HCT116 (cell line): ENCODE measurements around the gene ZSWIM3. TPM values are rescaled to one million over a fixed set of nuclear protein-coding genes. Genes with fewer than 3 reads are reported as not detected.

Source experiments
- ATAC-seq: fragments of 200-7000 bp; cut with Tn5 transposase; 2 replicates; pipeline ENCODE4 v1.9.1; 2020; ENCODE audit warnings: mild to moderate bottlenecking, moderate library complexity
- BruUV-seq: library from RNA; stranded (reverse); fragments of 400-500 nt; replicated peaks from 2 replicates; lab custom pipeline; 2021; lab: Mats Ljungman, UMichigan
- CTCF ChIA-PET: fragments of 300-600 bp; sonication (Branson Sonifier 250); formaldehyde crosslinking; loops from one replicate; lab custom pipeline; 2021; ENCODE audit warnings: antibody characterized with exemption; lab: Charles Lee
- POLR2A ChIA-PET: fragments of 300-600, 350-600 bp; sonication (Branson Sonifier 250); formaldehyde crosslinking; loops from one replicate; lab custom pipeline; 2021; ENCODE audit warnings: antibody characterized with exemption; lab: Charles Lee
- RAD21 ChIA-PET, 2 experiments: fragments of 300-600 bp; sonication (Branson Sonifier 250); formaldehyde crosslinking; loops; one replicate each; lab custom pipeline; 2023; ENCODE audit warnings: low total read pairs in 2 of 2; ENCODE audit not compliant: uncharacterized antibody in 2 of 2, unreplicated experiment in 2 of 2, low non-redundant PET in 1 of 2; lab: Charles Lee
- DNase-seq: peaks from one replicate; pipeline ENCODE4 v3.0.0-alpha.2; 2010; ENCODE audit warnings: low read depth, low spot score
- H2AFZ ChIP-seq: fragments of 200-600 bp; shearing (Covaris generic), sonication (generic); 2 replicates; pipeline ENCODE4 v1.6.1; 2017; ENCODE audit warnings: low read depth, mixed run types, mixed read lengths, antibody characterized with exemption, low read length; ENCODE audit not compliant: poor library complexity, severe bottlenecking
- H3K27ac ChIP-seq: 2 replicates; pipeline ENCODE4 v1.5.1; 2012; ENCODE audit warnings: low read depth, low read length
- H3K27me3 ChIP-seq: fragments of 200-600 bp; sonication (generic); 2 replicates; pipeline ENCODE4 v1.6.1; 2016; ENCODE audit warnings: mixed run types, low read length, mixed read lengths; ENCODE audit not compliant: insufficient read depth
- H3K36me3 ChIP-seq, 2 experiments: fragments of 200-500 bp in 1 of 2; fragments of 200-600 bp in 1 of 2; sonication (Bioruptor generic) in 1 of 2; sonication (generic) in 1 of 2; 2 replicates each; pipeline versions ENCODE4 v1.5.1 to v1.6.1; 2014 to 2016; ENCODE audit warnings: low read length in 2 of 2, inconsistent platforms in 1 of 2, mixed read lengths in 1 of 2, mixed run types in 1 of 2; ENCODE audit not compliant: insufficient read depth in 2 of 2, control insufficient read depth in 1 of 2
- H3K4me1 ChIP-seq, 2 experiments: fragments of 200-600 bp in 1 of 2; sonication (generic) in 1 of 2; 2 replicates each; pipeline versions ENCODE4 v1.5.1 to v1.6.1; 2012 to 2017; ENCODE audit warnings: low read length in 2 of 2, inconsistent platforms in 1 of 2, mild to moderate bottlenecking in 1 of 2, mixed read lengths in 1 of 2, mixed run types in 1 of 2, moderate library complexity in 1 of 2; ENCODE audit not compliant: insufficient read depth in 2 of 2, control insufficient read depth in 1 of 2
- H3K4me2 ChIP-seq: fragments of 200-600 bp; sonication (generic); 2 replicates; pipeline ENCODE4 v1.6.1; 2017; ENCODE audit warnings: mixed run types, low read length, mixed read lengths
- H3K4me3 ChIP-seq, 2 experiments: fragments of 200-600 bp in 1 of 2; sonication (generic) in 1 of 2; replicated peaks in 1 of 2; 2 replicates each; pipeline ENCODE4 v1.5.1; 2011 to 2016; ENCODE audit warnings: low read length in 2 of 2, control low read depth in 1 of 2, low read depth in 1 of 2, mild to moderate bottlenecking in 1 of 2, mixed read lengths in 1 of 2, mixed run types in 1 of 2
- H3K79me2 ChIP-seq: fragments of 200-600 bp; sonication (generic); 2 replicates; pipeline ENCODE4 v1.6.1; 2017; ENCODE audit warnings: mild to moderate bottlenecking, mixed run types, low read length, moderate library complexity, mixed read lengths; ENCODE audit not compliant: insufficient read depth
- H3K9ac ChIP-seq: fragments of 200-600 bp; sonication (generic); 2 replicates; pipeline ENCODE4 v1.6.1; 2016; ENCODE audit warnings: low read length, mixed read lengths
- H3K9me2 ChIP-seq: fragments of 200-600 bp; sonication (generic), shearing (Covaris generic); 2 replicates; pipeline ENCODE4 v1.6.1; 2017; ENCODE audit warnings: mixed run types, mild to moderate bottlenecking, moderate library complexity; ENCODE audit not compliant: insufficient read depth
- H3K9me3 ChIP-seq, 2 experiments: fragments of 200-500 bp in 1 of 2; fragments of 200-600 bp in 1 of 2; sonication (Bioruptor generic) in 1 of 2; sonication (generic) in 1 of 2; 2 replicates each; pipeline ENCODE4 v1.6.1; 2014 to 2017; ENCODE audit warnings: low read length in 2 of 2, mixed read lengths in 2 of 2, inconsistent platforms in 1 of 2, low read depth in 1 of 2, mild to moderate bottlenecking in 1 of 2, mixed run types in 1 of 2, moderate library complexity in 1 of 2; ENCODE audit not compliant: control insufficient read depth in 1 of 2, insufficient read depth in 1 of 2
- H4K20me1 ChIP-seq: fragments of 200-600 bp; sonication (generic), shearing (Covaris generic); 2 replicates; pipeline ENCODE4 v1.6.1; 2017; ENCODE audit warnings: mixed run types, mild to moderate bottlenecking, moderate library complexity; ENCODE audit not compliant: insufficient read depth
- ATF3 ChIP-seq: IDR thresholded peaks from 2 replicates; pipeline ENCODE4 v1.6.1; 2012
- CTCF ChIP-seq, 3 experiments: fragments of 200-600 bp in 1 of 3; sonication (generic) in 1 of 3; IDR thresholded peaks in 2 of 3; conservative IDR thresholded peaks in 1 of 3; 2 replicates each; pipeline ENCODE4 v1.5.1; 2012 to 2017; ENCODE audit warnings: low read depth in 2 of 3, low read length in 2 of 3, antibody characterized with exemption in 1 of 3, borderline replicate concordance in 1 of 3, control low read depth in 1 of 3, mild to moderate bottlenecking in 1 of 3, mixed read lengths in 1 of 3, mixed run types in 1 of 3, moderate library complexity in 1 of 3; ENCODE audit not compliant: insufficient read depth in 1 of 3
- EGR1 ChIP-seq: IDR thresholded peaks from 2 replicates; pipeline ENCODE4 v1.6.1; 2012; ENCODE audit warnings: low read depth
- ELF1 ChIP-seq: IDR thresholded peaks from 2 replicates; pipeline ENCODE4 v1.6.1; 2012; ENCODE audit warnings: low read depth, borderline replicate concordance
- EZH2 ChIP-seq: fragments of 200-600 bp; sonication (generic); IDR thresholded peaks from 2 replicates; pipeline ENCODE4 v1.6.1; 2017; ENCODE audit warnings: antibody characterized with exemption, mixed run types
- EZH2phosphoT487 ChIP-seq: fragments of 200-600 bp; IDR thresholded peaks from 2 replicates; pipeline ENCODE4 v1.6.1; 2018; ENCODE audit warnings: antibody characterized with exemption, borderline replicate concordance
- POLR2A ChIP-seq: IDR thresholded peaks from 2 replicates; pipeline ENCODE4 v1.7.0; 2011; ENCODE audit warnings: borderline replicate concordance; ENCODE audit not compliant: insufficient read depth, insufficient read length; ENCODE audit errors: extremely low read depth
- RAD21 ChIP-seq: IDR thresholded peaks from 2 replicates; pipeline ENCODE4 v1.6.1; 2012; ENCODE audit warnings: low read depth, mild to moderate bottlenecking
- SIN3A ChIP-seq: IDR thresholded peaks from 2 replicates; pipeline ENCODE4 v1.6.1; 2012; ENCODE audit warnings: low read depth
- TCF7L2 ChIP-seq: IDR thresholded peaks from 2 replicates; pipeline ENCODE4 v1.7.0; 2011; ENCODE audit warnings: borderline replicate concordance, inconsistent platforms; ENCODE audit not compliant: insufficient read depth, insufficient read length; ENCODE audit errors: extremely low read depth
- ZBTB33 ChIP-seq: IDR thresholded peaks from 2 replicates; pipeline ENCODE4 v1.6.1; 2011; ENCODE audit warnings: mild to moderate bottlenecking, low read length, moderate library complexity; ENCODE audit not compliant: insufficient replicate concordance; ENCODE audit errors: extremely low read depth
- ZFX ChIP-seq: fragments of 450-650 bp; IDR thresholded peaks from 2 replicates; pipeline ENCODE4 v1.6.1; 2017
- intact Hi-C: fragments of 100-400 bp; cut with micrococcal nuclease; formaldehyde crosslinking; loops from 2 replicates; pipeline ENCODE4 v1.10.0; 2022
- total RNA-seq: library from RNA; stranded (reverse); gene quantifications from one replicate; pipeline ENCODE4 v1.2.1, GENCODE V29; 2021; ENCODE audit not compliant: unreplicated experiment

Gene ZSWIM3
- total RNA-seq, 1 experiment from 2014 or later: 1.8 TPM

GRCh38 chr20:45874576-45874975 lies 17.2 kb downstream of the ZSWIM3 start:
- Histone ChIP-seq H3K9me2 (no peaks in the 10 kb centered on the region), H3K9ac (no peak overlapping the region), H3K4me2 (no peak overlapping the region), H3K4me3 (no peak overlapping the region), H3K36me3 (no peaks in the 10 kb centered on the region), H2AFZ (no peak overlapping the region), H4K20me1 (no peaks in the 10 kb centered on the region), H3K79me2 (no peaks in the 10 kb centered on the region), H3K4me1 (no peaks in the 10 kb centered on the region), H3K27ac (no peak overlapping the region), H3K9me3 (no peaks in the 10 kb centered on the region), H3K27me3 (no peaks in the 10 kb centered on the region)
- ChIA-PET CTCF (no interaction called here), POLR2A (interaction anchor here (0.7 kb wide), 1 partner anchor 76 kb away, joined by 3 read pairs; no protein-coding TSS in a partner anchor), RAD21 (no interaction called here)
- no peak for DNase-seq
- TF ChIP-seq POLR2A: no peak
- TF ChIP-seq ELF1: no peak
- ATAC-seq: no peak
- intact Hi-C loops: no loop called here
- BruUV-seq: no TSS peak

- H3K79me2 ChIP-seq: peaks cover 16% of the 10 kb centered on the region
- no TSS peak for BruUV-seq
- H3K9ac ChIP-seq: no peak overlapping the region
- no peaks in the 10 kb centered on the region for H4K20me1 ChIP-seq
- H3K36me3 ChIP-seq: peaks cover 3 to 10% of the 10 kb centered on the region in 2 experiments; a peak in 1 of 4 replicates
- no peak overlapping the region for H3K4me3 ChIP-seq
- no peak overlapping the region for H3K4me2 ChIP-seq
- H2AFZ ChIP-seq: no peak overlapping the region
- CTCF ChIA-PET: no interaction called here
- POLR2A ChIA-PET: no interaction called here
- RAD21 ChIA-PET: no interaction called here
- no peak overlapping the region for H3K27ac ChIP-seq
- DNase-seq (no peak), ATAC-seq (no peak)
- H3K4me1 ChIP-seq: 0 out of 4 replicates have a peak, but pooled peaks cover 0 to 8% of the 10 kb centered on the region in 2 experiments
- H3K9me3 ChIP-seq: no peaks in the 10 kb centered on the region
- H3K27me3 ChIP-seq: no peaks in the 10 kb centered on the region
- intact Hi-C loops: no loop called here
- TF ChIP-seq CTCF (IDR thresholded peaks at IDR 0.05 in 2 of 3, conservative IDR thresholded peaks at IDR 0.05 in 1 of 3; ENCODE audit: borderline replicate concordance in 1 of 3, insufficient read depth in 1 of 3, low read depth in 2 of 3, low read length in 2 of 3): no peak
- no peak for TF ChIP-seq EGR1
- TF ChIP-seq EZH2: no peak
- no peak for TF ChIP-seq ELF1
- TF ChIP-seq ZBTB33: no peak
- no peak for TF ChIP-seq ZFX
- TF ChIP-seq EZH2phosphoT487: no peak
- TF ChIP-seq TCF7L2: no peak
- no peak for TF ChIP-seq RAD21
- TF ChIP-seq ATF3: no peak
- TF ChIP-seq SIN3A: no peak
- H3K9me2 ChIP-seq: no peaks in the 10 kb centered on the region
These were observed 20.8 kb downstream of the ZSWIM3 start for GRCh38 chr20:45878076-45878761.
